HT-29 (cell line): ENCODE data around the gene RPS15A. TPM values are rescaled to one million over a fixed set of nuclear protein-coding genes. Genes with fewer than 3 reads are reported as not detected.

ENCODE experiments used
- DNase-seq: peaks from one replicate; pipeline ENCODE4 v3.0.0-alpha.2; 2015; ENCODE audit warnings: low spot score
- total RNA-seq: library from RNA; depleted of rRNA; stranded (reverse); fragments of >200 nt; shearing (Covaris generic); gene quantifications from 2 replicates; pipeline ENCODE4 v1.2.3, GENCODE V29; 2014; rRNA removed

The RPS15A gene
- total RNA-seq = 1,332 and 1,417 TPM in 2 replicates

DNA sequence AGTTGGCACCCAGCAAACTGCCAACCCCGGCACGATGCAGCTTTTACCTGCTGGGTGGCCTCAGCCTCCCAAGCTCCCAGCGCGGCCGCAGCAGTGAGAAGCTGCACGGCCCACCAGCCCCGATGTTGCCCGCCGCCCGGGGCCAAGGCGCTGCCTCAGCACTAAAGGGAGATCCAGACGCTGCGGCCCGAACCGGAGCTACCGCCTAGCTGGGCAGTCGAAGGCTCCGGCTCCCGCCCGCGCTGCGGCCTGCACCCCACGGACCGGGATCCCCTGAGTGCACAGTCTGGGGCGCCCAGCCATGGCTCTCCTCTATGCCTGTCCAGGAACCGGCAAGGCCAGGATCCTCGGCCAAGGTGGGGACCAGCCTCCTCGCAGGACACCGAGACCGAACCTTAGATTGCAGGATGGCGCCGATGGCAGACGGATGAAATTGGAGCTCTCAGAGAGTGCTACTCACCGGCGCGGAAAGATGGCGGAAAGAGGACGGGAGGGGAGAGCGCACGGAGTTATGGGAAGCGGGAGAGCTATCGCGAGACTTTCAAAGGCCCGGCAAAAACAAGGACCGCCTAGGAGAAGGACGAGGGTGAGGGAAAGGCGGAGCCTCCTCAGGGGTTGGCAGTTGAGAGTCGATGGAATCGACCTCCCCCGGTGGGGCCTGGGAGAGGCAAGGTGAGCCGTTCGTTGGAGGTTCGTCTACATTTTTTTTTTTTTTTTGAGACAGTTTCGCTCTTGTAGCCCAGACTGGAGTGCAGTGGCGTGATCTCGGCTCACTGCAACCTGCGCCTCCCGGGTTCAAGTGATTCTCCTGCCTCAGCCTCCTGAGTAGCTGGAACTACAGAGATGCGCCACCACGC lies at the start of gene RPS15A:
Gene RPS15A, minus strand, starts transcription at position 485 of the 857 bp plus-strand sequence. CDS start 1,221 bp downstream, outside the sequence.
- peak; percentile 98 for DNase-seq

DNA sequence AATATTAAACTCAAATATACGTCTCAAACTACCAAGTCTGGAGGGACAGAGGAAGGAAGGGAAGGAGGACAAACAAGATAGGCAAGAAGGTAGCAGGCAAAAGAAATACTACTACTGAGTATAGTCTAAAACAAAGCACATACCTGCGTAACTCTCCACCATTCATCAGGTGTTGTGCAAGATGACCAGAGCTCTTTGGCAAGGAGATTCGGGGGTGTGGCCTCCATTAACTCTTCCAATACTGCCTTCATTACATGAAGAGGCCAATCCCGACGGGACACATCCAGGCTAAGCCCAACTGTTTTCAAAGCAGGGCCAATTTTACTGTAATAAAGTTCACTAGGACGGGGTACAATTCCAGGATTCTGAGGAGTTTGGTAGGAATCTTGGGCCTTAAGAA lies 49.4 kb upstream of the RPS15A start:
- no peak for DNase-seq

DNA sequence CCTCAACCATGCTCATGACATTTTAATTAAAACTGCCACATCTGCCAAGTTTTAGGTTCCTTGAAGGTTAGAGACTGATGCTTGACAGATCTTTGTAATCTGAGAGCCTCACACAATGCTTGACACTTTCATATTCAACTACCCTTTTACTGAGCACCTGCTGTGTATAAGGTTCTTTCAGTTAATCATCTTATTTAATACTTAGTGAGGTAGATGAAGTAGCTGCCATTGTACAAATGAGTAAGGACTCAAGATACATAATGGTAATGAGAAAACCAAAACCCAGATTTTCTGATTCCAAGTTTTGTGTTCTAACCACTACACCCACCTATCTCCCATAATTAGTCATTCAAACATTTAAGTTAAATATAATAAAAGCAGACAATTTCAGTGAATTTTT lies 46.6 kb upstream of the RPS15A start:
- DNase-seq = no peak

DNA sequence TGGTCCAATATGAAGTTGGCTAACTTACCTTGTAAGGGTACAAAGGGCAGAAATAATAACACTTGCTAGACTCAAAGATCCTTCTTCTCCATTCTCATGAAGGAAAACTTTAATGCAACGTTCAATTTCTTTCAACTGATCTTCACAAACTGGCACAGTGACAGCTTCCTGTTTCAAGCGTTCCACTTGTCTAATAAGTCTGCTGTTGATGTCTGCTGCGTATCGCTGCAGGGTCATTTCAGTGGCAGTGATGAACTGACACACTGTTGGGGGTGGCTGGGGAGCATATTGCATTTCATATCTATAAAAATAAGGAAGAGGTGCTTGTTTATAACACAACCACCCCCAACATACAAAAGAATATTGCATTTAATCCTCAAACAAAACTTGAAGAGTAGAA lies 44.7 kb upstream of the RPS15A start:
- no peak for DNase-seq

DNA sequence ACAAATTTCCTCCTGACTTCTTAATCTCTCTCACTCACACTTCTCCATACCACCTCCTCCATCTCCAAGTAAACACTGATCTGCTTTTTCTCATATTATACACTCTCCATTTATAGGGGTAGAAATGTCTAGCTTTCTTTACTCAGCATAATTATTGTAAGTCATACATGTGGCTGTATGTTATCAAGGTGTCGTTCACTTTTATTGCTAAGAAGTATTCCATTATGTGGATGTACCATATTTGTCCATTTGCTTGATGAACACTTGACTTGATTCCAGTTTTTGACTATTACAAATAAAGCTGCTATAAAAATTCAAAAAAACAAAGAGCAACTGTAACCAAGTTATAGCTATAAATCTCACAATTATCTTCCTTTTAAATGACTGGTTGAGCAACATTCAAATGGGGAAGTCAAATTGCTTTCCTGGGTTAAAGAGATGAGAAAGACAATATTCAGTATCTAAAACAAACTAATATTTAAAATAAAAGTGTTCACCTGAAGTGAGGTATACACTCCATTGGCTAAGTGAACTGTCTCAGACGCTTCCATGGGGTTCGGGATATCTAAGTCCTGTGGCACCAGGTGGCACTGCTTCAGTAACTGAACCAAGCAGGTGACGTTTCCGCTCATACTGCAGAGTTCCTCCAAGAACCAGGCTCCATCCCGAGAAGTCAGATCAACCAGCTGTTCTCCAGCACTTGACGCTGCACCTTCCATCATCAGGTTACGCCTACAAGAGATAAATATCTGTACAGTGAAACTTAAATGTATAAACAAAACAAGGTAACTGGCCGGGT lies 43.8 kb upstream of the RPS15A start:
- DNase-seq = no peak

DNA sequence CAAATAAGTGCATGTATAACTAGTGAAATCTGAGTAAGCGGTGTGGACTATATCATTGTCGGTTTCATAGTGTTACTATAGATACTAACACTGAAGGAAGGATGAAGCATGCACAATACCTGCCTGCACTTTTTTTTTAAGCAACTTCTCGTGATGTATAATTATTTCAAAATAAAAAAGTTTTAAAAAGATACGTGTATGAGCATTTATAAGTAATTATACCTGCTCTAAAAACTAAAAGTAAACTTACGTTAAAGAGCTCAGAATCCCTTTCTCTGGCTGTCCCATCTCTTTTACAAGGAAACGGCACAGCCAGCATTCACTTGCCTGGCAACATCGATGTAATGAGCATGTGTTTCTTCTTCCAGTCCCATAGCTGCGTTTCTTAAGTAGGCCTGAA lies 42.5 kb upstream of the RPS15A start:
- no peak for DNase-seq

DNA sequence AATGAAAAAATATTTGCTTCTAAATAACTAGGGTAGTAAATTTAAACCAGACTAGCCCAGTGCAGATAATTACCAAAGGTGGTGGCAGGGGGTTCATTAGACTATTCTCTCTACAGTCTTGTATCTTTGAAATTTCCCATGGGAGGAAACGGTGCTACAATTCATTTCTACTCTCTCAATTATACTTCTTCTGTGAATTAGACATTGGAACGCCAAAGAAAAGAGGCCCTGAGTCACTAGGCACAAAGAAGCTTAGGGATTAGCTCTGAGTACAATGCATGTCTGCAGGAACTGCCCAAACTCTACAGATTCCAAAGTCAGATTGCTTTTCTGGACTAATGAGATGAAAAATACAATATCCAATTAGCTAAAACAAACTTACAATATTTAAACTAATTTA lies 41.9 kb upstream of the RPS15A start:
- DNase-seq = no peak

DNA sequence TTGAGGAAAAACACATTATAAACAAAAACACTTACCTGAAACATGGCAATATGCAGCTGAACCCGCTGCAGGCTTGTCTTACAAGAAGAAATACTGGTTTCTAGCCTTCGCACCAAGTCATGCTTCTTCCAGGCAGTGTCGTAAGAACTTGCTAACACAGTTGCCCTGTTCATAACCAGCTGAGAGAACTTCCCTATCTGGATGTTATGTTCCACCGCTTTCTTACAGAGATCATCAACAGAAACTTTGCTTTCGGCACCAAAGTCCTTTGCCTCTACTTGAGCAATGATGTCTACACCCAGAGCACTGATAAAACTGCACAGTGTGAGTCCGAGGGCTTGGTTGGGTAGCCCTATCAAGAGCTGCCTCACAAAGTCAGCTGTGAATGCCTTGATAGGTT lies 39.1 kb upstream of the RPS15A start:
- no peak for DNase-seq

DNA sequence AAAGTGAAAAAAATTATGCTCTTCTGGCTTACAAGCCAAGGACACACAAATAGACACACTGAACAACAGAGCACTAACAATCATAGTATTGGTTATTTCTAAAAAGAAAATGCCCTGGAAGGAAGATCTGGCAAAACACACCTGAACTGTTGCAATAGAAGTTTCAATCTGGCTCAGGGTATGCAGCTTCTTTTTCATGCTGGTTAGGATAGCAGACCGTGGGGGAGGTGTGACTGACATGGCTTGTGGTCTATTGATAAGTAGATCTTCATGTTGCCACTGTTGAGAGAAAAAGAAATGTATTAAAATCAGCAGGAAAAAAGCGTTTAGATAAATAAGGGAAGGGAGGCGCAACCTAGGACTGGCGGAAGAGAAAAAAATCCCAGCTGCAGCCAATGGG lies 37.8 kb upstream of the RPS15A start:
- no peak for DNase-seq

DNA sequence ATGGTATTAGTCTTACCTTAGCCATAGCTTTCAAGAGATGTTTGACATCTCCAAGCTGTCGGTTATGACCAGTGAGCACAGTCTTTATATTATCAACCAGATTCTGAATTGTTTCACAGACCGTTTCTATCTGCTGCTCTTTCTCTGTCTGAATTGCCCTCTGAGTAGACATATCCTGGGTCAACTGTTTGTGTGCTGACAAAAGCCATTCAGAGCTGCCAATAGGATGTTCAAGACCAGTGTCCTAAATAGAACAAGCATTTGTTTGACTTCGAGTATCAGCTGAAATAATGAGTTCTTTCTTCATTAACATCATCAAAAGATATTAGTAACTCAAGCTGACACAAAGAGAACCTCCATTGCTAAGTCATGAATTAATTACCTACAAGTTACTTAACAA lies 26.2 kb upstream of the RPS15A start:
- DNase-seq = no peak

DNA sequence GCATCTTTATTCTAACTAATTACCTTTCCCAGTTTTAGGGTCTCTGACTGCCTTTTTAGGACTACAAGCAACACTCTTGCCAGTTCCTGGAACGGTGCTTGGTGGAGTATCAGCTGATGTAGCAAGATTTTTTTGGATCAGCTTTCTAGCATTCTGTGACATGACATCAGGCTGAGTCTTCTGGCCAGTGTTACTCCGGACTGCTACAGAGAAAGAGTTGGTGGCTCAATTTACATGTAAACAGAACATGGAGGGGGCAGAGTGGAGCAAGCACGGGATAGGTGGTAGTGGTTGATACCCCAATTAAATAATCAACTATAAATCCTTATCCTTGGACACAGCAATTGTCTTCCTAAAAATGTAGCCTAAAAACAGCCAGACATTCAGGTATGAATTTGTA lies 21.8 kb upstream of the RPS15A start:
- DNase-seq = no peak

DNA sequence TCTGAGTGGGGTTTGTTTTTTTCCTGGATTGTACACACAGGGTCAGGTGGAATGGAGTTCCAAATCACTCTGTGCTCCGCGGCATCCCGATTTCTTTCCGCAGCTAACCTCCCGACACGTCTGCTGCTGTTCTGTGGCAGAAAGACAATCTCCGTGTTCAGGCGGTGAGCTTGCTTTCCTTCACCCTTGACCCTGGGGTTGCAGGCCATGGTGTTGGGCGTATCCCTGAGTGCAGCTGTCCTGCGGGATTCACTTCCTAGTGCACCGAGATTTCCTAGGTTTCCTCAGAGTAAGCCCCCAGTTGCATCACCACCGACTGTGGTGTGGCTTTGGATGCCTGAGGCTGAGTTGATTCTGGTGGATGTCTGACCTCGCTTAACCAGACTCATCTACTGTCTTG lies 19.0 kb upstream of the RPS15A start:
- DNase-seq = no peak

DNA sequence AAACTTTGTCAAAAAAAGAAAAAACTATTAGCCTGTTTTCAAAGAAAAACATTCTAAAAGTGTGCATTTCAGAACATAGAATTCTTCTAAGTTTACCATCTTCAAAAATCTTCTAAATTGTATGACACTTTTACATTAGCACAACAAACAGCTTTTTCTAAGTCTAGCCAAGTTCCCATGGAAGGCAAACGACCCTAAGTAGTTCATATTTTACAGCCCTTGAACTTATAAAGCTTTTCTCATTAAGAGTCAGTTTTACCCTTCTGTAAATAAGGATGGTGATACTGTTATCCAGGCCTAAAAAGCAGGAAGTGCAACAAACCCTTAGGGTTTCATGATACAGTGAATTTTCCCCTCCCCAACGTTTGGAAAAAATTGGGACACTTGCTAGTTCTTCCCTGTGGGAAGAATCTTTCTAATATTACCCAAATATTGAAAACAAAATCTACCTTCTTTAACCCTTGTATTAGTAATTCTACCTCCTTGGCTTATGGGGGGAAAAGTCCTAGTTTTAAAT lies 15.2 kb upstream of the RPS15A start:
- DNase-seq = no peak

DNA sequence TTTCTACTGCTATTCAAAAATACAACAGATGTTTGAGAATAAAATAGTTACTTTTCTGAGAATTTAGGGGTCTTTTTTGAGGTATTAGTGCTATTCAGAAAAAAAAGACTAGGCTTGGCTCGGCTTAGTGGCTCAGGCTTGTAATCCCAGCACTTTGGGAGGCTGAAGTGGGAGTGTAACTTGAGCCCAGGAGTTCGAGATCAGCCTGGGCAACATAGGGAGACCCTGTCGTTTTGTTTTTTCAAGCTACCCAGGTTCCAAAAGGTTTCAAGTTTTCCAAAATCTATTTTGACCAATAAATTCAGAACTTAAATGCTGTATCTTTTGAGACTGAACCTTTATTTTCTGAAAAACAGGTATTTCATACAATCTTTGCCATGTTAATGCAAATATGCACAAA lies 14.4 kb upstream of the RPS15A start:
- DNase-seq = no peak

DNA sequence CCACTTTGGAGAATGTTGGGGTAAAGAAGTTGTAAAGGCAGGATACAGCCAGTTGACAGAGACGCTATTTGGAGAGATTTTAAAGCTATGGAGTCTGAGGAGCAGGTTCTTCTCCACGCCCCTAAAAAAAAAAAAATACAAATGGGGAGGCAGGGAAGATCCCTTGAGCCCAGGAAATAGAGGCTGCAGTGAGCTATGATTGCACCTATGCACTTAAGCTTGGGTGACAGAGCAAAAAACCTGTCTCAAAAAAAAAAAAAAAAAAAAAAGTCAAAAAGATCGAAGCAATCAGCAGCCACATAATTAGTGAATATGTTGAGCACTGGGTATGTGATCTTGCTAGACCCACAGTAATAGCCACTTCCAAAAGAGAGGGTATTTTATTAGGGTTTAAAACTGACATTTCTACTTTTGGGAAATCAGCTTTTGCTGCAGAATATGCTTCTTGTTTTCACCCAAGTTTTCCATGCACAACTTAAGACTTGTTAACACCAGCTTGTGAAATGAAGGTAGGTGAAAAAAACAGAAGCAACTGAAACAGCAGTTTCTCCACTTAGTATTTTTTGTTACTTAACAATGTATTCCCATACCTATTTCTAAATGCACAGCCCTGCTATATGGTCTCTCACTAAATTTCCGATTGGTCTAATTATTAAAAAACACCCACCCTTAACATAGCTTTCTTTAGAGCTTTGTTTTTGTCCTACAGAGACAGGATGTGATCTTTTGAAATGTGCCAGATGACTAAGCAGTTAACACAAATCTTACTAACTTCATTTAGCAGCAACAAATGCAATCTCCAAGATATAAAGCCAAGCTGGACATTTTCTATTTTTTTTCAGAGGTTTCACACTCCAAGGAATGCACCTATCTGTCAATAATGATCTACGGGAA lies 13.7 kb upstream of the RPS15A start:
- DNase-seq = no peak

DNA sequence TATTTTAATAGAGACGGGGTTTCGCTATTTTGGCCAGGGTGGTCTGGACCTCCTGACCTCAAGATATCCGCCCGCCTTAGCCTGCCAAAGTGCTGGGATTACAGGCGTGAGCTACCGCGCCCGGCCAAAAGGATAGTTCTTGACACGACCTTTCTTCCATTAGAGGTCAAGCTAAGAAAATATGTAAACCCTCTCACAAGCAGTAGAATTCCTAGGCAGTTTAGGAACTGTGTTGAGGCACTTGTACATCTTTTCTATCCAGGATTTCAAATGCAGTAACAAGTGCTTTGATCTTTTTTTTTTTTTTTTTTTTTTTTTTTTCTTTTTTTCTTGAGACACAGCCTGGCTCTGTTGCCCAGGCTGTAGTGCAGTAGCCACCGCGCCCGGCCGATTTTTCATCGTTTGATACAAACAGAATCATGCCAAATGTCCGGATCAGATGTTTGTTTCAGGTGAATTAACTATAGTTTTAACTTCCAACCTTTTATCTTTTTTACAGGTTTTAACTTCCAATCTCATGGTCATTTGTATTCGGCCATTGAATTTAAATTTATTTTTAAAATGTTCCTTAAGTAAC lies 12.7 kb upstream of the RPS15A start:
- no peak for DNase-seq

DNA sequence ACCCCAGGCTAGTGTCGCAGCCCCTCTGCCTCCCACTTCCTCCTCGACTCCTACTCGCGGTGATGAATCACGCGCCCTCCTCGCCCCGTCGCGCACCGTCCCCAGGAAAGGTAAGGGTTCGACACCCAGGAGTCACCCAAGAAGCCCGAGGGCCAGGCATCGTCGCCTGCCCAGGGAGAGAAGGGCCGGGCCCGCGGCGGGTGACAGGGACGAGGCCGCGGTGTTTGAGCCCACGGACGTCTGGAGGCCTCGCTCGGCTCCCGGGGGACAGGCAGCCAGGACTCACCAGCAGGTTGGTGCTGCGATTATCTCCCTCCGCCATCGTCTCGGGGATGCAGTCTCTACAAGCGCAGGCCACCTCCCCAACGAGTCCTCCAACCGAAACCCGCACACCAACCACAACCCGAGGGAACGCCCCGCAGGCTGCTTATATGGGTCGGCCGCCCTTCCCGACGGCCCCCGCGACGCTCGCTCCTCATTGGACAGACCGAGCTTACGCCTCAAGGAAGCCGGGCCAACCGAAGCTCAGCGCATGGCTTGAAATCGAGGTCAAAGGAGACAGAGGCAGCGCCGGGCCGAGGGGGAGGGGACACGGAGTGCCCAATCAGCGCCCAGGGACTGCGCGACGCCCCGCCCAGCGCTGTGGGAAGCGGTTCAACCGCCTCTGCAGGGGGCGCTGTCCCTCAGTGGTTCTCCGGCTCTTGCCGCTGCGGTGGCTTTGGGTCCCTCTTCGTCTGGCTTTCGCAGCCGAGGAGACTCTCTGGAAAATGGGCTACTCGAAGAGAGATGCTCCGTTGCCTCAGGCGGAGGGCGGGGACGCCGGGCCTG lies 11.2 kb upstream of the RPS15A start, which contains the start of gene ARL6IP1:
Gene ARL6IP1, minus strand, starts transcription at position 405 of the 828 bp plus-strand sequence. Its CDS starts 83 bp downstream, at position 322.
- peak; percentile 98 for DNase-seq

DNA sequence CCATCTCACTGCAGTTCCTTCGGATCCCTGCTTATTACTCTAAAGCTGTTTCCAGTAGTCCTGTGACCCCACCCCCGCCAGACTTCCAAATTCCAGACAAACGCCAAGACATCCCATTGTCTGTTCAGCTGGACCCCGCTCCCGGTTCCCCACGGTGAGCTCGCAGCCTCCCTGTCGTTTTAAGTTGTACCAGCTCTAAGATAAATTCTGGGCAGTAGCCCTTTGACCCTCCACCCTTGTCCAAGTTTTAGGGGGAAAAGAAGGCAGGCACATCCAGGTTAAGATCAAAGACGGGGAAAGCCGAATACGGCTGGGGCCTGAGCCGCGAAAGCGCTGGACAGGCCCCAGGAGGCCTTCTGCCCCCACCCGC lies 10.6 kb upstream of the RPS15A start:
- DNase-seq = peak; percentile 36

DNA sequence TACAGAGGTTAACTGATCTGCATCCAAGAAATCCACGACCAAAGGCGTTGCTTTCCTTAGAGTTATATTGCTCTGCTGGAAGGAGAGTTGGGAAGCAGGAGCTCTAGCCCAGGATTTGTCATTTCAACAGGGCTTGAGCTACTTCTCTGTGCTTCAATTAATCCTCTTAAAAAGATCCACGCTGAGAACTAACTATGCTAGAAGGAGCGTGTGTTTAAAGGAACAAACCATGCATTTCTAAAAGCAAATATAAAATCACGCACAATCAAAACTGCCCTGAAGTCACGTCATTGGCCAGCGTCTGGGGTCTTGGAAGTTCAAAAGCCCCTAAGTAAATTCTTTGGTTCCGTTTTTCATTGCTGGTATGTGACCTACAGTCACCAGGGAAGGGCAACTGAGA lies 10.2 kb upstream of the RPS15A start:
- DNase-seq = peak; percentile 20

DNA sequence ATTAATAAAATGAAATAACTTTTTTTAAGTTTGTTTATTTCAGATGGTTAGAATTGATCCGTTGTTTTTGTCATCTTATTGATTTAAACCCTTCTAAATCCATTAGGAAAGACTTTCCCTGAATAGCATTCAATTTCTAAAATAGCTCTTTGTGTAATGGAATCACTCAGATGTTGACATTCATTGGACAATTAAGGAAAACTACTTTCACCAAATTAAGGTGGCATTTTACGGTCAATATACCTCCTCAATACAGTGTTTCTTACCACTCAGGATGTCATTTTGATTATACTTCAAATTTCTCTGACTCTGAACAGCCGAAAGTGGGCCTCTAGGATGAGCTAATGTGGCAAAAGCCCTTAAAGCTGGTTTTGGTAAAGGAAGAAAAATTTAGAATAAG lies 9.4 kb upstream of the RPS15A start:
- DNase-seq = no peak
